PC-3 (cell line): ENCODE measurements around the gene EIF2B4.

Source experiments
- EZH2phosphoT487 ChIP-seq: fragments of 300-600 bp; sonication (generic); IDR thresholded peaks from 2 replicates; pipeline ENCODE4 v1.6.1; 2018; ENCODE audit warnings: mild to moderate bottlenecking, antibody characterized with exemption, low read length, borderline replicate concordance
- TF ChIP-seq, protein P1 (sequence below): fragments of 300-600 bp; sonication (generic); conservative IDR thresholded peaks from 2 replicates; pipeline ENCODE4 v1.5.1; 2017; ENCODE audit warnings: antibody characterized with exemption, low read depth, mild to moderate bottlenecking, low read length

DNA sequence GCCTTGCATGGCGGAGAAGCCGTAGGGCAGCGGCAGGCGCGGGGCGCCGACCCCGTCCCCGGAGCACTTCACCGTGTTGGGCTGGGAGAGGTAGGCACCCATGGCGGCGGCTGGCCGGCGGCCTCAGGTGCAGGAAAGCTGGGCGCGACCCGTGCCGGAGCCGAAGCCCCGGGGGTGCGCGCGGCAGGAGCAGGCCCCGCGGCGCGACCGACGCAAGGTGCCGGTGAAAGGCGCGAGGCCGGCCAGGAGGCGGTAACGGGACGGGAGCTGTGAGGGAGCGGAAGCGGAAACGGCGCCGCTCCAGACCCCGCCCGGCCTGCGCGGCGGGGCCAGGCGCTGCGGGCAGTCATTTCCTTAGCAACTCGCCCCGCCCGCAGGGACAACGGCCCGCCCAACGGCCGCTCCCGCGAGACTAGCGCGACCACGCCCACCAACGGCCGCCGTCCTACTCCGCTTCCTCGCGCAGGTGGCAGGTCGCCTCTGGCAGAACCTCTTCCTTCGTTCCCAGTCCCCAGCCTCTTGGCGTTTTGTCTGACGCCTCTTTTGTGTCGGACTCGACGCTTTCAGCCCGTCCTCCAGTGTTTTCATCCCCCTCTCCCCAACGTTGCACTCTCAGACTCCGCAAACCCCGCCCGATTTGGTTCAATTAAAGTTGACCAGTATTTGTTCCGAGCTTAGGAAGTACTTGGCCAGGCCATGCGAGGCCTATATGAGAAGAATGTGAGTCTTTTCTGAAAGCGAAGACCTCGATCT lies 39.4 kb upstream of the EIF2B4 start, which contains the start of gene PPM1G:
- TF ChIP-seq, protein P1, sequence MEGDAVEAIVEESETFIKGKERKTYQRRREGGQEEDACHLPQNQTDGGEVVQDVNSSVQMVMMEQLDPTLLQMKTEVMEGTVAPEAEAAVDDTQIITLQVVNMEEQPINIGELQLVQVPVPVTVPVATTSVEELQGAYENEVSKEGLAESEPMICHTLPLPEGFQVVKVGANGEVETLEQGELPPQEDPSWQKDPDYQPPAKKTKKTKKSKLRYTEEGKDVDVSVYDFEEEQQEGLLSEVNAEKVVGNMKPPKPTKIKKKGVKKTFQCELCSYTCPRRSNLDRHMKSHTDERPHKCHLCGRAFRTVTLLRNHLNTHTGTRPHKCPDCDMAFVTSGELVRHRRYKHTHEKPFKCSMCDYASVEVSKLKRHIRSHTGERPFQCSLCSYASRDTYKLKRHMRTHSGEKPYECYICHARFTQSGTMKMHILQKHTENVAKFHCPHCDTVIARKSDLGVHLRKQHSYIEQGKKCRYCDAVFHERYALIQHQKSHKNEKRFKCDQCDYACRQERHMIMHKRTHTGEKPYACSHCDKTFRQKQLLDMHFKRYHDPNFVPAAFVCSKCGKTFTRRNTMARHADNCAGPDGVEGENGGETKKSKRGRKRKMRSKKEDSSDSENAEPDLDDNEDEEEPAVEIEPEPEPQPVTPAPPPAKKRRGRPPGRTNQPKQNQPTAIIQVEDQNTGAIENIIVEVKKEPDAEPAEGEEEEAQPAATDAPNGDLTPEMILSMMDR, result no peak
- no peak for TF ChIP-seq EZH2phosphoT487
